CD4-positive, alpha-beta T cell treated with Interferon gamma for 1 hour (primary cell): ENCODE data around the gene FGB.

Experiments
- DNase-seq: peaks from one replicate; pipeline ENCODE4 v3.0.0-alpha.2; 2020

FGB gene

DNA sequence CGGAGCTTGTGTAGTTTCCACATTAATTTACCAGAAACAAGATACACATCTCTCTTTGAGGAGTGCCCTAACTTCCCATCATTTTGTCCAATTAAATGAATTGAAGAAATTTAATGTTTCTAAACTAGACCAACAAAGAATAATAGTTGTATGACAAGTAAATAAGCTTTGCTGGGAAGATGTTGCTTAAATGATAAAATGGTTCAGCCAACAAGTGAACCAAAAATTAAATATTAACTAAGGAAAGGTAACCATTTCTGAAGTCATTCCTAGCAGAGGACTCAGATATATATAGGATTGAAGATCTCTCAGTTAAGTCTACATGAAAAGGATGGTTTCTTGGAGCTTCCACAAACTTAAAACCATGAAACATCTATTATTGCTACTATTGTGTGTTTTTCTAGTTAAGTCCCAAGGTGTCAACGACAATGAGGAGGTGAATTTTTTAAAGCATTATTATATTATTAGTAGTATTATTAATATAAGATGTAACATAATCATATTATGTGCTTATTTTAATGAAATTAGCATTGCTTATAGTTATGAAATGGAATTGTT, at the start of gene FGB:
FGB (plus strand) TSS at position 315 of the 558 bp plus-strand sequence; CDS start at position 323, 8 bp downstream.
- DNase-seq, result no peak

DNA sequence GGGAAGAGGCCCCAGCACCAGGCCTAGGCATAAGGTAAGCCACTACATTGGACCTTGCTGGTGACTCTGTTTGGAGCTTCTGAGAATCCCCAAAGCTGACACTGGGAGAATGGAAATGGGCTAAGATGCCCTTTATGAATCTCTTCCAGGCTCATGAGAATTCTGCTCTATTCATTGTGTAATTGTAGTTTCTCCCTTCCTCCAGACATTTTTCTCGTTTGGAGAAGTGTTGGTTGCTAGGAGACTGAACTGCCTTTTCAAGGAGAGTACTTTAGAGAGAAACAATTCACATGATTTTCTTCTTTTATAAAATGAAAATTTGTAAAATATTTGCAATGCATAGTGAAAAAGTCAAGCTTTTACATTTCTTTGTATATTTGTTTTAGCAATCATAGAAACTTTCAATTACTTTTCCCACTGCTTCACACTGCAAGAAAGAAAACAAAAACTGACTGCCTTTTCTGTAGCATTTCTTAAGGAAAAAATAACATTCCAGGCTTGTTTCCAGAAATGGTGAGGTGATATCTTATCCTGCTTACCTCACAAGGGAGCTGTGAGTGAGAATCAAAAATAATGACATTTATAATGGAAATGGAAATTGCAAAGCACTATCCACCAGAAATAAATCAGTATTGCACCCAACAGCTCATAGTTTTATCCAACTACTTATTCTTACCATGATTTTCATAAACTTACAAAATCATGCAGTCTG, 46.3 kb upstream of the FGB start:
- no peak for DNase-seq

DNA sequence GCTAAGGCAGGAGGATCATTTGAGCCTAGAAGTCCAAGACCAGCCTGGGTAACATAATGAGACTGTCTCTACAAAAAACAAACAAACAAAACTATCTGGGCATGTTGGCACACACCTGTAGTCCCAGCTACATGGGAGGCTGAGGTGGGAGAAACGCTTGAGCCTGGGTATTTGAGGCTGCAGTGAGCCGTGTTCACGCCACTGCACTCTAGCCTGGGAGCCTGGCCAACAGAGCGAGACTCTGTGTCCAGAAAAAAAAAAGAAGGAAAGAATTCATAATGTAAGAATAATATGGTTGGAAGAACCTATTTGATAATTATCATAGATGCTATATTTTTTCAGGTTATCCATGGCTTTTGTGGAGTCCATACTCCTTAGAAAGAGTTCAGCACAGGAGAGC, 45.2 kb upstream of the FGB start:
- no peak for DNase-seq

DNA sequence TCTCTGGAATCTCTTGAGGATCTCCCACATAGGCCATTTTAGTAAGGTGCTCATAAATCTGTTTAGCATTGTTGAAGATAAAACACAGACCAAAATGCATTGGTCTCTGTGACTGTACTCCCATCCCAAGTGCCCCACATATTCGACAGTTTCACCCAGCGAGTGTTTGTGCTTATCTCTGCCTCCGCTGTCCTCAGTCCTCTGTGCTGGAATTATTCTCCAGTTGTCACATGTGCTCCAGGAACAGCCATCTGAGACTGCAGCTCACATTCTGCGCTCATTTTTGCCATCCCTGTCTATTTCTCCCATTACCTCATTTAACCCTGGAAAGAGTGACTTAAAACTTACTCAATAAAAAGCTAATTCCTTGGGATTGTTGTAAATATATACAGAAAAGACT, 43.6 kb upstream of the FGB start:
- no peak for DNase-seq

DNA sequence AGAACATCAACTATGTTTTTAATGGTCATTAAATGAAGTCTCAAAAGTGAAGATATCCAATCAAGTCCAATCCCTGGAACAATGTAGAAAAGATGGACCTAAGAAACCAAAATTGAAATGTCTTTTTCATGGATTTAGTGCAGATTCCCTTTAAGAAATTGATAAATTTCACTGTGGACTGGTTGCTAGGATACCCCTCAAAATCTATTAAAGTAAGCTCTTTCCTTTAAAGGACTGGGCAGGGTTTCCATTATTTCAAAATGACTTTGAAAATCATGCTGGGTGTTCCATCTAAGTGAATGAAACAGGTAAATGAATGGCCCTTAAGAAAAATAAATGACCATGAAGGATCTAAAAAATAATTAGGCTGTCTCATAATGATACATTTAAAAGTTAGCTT, 41.2 kb upstream of the FGB start:
- no peak for DNase-seq

DNA sequence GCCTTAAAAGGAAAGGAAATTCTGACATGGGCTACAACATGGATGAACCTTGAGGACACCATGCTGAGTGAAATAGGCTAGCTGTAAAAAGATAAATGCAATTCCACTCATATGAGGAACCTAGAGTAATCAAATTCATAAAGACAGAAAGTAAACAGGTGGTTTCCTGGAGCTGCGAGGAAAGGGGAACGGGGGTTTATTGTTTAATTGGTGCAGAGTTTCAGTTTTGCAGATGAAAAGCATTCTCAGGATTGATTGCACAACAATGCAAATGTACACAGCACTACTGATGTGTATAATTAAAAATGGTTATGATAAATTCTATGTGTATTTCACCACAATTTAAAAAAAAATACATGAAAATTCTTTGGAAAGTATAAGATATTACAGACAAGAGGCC, 36.7 kb upstream of the FGB start:
- DNase-seq, result no peak

DNA sequence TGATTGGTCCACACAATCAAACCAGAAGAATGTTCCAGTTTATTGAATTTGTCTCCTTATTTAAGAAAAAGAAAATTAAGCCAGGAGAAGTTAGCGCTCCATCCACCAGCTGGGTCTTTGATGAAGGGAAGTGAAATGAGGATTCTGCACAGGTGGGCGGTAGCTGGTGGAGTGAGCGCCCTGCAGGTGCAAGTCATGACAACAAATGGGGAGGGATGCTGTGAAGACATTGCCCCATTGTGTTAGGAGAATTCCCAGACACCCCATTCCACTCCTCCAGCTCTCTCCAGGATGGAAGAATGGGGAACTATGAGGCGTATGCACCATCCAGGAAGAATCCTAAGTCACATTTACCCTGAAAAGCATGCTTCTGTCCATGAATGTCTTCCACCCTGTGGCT, 35.5 kb upstream of the FGB start:
- no peak for DNase-seq

DNA sequence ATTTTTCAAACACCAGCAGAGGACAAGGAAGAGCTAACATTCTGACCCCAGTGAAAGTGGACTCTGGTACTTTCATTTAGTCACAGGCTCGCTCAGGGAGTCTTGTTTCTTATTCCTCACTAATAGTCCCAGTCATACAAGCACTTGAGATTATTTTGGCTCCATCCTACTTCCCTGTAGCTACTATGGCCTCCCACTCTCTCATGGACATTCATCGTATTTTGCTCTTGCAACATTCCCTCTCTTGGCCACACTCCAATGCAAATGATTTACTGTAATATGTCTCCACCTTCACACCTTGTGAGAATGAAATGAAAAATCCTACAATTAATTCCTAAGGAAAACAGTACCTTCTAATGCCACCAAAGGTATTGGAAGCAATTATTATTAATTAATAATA, 33.9 kb upstream of the FGB start:
- no peak for DNase-seq

DNA sequence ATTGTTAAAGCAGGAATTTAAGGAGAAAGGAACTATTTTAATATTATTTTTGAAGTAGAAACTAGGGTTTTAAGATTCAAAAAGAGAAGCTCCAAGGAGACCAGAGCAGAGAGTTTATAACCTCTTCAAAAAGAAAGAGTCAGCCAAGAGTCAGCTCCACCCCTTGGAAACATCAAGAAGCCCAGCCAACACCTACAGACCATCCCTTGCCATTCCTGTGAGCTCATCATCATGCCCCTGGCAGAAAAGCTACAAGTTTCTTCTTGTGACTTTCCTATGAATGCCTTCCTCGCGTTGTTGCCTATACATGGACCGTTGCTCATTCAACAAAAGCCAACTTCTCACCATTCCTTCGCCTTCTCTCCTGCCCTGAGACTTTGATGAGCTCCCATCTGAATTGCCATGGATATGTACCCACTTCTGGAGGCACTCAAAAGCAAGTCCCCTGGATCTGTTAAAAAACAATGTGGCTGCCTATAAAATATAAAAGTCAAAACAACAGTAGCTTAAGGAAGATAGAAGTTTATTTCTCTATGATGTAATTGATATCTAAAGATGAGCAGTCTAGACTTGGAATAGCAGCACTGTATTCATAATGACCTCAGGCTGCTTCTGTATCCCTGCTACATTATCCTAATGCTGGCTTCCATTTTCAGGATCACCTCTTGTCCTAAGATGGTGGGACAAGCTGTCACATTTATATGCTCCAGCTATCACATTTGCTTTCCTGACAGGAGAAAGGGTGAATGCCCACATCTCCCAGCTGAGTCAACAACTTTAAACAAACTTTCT, 32.9 kb upstream of the FGB start:
- DNase-seq, result no peak

DNA sequence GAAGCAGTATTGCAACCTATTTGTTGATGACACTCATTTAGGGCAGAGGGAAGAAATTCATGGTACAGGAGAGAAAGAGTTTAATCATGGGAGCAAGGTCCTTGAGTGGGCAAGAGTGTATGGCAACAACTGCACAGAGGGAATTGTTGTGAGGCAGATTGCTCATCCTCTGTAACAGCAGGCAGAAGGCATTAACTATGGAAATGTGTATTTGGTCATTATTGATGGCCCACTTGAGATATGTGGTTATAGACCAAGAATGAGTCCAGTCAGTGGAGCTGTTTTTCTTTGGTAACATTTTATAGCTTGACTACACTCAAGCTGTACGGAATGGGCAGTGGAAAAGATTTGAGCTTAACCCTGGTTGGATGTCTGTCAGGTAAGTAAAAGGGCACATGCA, 28.5 kb upstream of the FGB start:
- no peak for DNase-seq

DNA sequence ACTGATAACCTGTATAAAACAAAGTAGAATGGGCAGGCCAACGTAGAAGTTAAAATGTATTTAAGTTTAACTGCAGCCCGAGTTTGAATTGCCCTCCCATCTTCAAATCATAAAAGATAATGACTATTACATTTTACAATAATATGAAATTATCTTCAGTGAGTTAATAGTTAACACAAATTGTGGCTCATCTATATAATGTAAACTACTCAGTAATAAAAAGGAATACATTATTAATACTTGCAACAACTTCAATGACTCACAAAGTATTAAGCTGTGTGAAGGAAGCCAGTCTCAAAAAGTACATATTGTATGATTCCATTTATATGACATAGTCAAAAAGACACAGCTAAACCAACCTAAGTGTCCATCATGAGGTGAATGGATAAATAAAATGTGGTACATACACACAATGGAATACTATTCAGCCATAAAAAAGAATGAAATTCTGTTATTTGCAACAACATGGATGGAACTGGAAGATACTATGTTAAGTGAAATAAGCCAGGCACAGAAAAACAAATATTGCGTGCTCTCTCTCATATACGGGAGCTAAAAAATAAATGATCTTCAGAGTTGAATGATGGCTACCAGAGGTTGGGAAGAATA, 20.4 kb upstream of the FGB start:
- DNase-seq, result no peak

DNA sequence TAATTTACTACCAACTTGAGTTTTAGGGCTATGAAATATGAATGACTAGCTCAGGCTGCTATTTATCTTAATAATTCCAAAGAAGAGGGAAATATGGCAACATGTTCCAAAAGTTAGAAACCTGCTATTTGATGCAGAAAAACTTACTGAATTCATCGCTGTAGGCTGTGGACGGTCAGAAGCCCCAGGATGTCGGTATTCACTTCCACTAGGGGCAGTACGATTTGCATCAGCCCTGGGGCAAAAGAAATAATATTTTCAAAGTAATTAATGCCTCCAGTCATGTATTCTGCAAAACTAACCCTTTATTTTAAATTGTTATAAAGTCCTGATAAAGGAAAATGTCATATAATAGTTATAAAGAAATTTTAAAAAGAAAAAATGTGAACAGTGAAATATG, 17.1 kb upstream of the FGB start:
- no peak for DNase-seq

DNA sequence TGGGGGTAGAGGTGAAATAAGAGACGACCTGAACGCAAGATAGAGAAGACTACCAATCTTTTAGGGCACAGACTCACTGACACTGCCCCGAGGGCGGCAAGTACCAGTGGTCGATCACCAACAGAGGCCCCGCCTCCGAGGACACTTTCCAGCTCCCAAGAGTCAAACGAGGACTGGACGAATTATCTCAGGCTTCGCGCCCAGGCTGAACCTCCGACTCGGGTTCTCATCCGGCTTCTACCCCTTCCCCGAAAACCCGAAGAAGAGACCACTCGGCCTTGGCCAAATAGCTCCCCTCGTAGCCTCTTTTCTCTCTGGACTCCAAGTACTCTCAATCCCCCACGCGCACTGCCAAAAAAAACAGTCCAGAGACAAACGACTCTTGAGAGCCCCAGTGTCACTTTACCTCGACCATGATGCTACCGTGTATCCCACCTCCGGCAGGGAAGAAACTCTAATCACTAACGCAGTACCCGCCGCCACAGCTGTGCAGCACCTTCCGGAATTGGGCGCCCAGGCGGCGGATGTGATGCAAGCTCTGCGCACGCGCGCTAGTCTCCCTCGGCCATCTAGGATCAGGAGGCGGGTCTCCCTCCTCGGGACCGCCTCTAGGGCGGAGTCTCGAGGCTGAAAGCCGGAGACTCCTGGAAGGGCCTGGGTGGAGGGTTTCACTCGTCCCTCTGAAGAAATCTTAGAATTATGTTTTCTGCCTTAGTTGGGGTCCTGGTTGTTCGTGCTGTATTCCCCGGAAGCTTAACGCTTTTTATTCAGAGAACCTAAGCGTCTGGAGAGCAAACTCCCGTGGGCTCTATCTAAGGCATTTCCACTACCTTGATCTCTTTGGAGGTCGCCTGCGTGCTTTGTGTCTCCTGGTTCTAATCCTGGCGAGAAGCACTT, 12.7 kb upstream of the FGB start, which contains the start of gene PLRG1:
PLRG1 (minus strand) TSS at position 507 of the 897 bp plus-strand sequence; CDS start at position 415, 92 bp downstream.
- DNase-seq, result peak; percentile 95

DNA sequence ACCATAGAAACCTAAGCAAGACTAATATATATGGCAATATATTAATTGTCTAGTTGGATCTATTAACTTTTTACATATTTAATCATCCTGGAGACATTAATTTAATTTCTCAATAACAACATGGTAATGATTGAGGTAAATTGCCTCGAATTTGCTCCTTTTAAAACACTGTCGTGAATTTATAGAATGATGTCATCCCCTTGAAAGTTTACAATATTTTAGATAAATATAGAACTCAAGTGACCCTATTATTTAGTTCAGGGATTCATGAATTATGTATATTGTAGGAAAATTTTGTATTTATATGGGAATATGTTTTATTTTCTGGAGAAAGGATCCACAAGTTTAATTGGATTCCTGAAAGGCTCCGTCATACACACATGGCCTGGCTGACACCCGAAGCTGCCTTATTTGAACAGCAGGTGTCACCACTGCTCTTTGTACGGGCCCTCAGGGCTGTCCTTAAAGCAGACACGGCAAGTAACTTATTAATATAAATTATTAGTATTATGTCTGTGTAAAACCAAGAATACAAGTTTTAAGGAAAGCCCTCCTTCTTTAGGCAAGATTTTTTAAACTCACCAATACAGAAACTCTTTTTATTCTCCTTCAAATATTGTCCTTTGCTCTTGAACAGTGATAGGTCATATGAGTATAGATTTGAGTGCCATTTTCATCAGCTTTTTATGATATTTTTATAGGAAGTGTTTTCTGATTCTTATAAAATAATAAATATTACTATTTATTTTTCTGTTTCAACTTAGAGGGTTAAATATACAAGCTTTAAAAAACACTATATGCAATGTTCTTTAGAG, 10.7 kb upstream of the FGB start:
- peak; percentile 70 for DNase-seq

DNA sequence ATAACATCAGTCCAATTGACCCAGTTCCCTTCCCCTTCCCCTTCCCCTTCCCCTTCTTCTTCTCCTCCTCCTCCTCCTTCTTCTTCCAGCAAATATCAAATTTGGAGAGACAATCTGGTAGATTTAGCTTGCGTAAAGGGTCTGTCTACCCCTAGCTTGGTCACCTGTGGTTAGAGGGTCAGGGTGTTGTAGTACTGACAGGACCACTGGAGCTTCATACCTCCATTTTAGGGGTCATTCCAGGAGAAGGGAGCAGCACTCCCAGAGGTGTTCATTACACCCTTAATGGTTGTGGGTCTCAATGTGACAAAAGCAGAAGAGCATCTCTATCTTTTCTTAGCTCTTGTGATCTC, 3.7 kb upstream of the FGB start:
- no peak for DNase-seq

DNA sequence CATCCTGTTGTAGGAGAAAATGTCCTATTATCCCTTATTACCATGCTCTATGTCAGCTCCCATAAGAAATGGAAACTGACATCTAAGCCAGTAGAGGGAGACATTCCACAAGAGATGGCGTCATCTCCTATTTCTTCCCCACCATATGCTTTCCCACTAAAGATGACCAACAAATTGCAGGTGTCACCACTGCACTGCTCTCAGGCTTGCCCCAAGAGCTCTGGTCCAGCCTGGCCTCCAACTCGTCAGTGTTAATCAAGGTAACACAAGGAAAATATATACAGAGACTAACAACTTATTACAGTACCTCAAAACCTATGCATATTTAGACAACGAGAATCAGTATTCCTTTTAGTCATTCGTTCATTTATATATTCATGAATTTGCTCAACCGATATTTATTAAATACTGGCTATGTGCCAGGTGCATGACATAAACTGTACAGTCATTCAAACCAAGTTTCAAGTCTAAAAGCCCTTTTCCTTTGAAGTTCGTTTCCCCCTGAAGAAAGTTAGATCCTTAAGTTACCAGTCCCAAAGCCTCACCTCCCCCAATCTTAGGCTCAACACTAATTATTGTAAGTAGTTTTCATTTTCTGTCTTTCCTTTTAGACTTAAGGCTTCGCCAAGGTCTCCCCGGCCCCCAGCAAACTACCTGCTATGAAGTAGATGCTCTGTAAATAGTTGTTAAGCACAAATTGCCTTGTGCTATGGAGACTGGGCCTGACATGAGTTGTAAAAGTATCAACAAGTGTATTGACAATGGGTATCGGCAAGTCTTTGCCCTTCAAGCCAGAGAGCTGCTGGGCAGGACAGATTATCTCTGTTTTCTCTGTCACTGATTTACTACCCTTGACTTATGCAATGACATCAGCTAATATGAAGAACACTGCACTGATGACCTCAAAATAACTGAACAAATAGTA, 3.1 kb upstream of the FGB start:
- DNase-seq, result no peak

DNA sequence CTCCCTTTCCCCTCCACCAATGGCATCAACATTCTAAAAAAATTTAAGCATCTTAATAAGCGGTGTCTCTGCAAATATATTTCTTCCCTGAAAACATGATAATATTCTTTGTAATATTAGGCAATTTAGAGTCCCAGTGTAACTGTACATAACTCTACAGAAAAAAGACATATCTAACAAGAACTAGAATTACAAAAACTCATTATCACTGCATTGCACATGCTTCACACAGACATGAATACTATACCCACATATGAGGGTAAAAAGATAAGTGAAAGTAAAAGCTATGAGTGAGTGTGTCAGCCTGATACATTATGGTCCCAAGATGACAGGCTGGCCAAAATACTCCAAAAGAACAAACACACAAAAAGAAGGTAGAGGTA, 2.4 kb upstream of the FGB start:
- DNase-seq, result no peak

DNA sequence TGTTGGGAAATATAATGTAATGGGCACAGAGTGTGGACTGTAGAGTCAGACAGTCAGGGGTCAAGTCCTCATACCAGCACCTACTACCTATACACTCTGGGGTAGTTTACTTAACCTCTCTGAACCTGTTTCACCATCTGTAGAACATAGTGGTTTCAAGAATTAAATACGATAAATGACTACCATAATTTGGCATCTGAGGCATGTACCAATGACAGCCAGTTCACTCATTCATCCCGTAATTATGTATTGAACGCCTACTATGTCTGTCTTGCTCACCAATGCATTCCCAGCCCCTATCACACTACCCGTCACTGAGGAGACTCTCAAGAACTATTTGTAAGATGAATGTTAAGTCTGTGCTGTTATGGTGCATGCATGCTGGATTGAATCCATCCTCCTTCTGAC, 2.0 kb upstream of the FGB start:
- DNase-seq, result no peak

DNA sequence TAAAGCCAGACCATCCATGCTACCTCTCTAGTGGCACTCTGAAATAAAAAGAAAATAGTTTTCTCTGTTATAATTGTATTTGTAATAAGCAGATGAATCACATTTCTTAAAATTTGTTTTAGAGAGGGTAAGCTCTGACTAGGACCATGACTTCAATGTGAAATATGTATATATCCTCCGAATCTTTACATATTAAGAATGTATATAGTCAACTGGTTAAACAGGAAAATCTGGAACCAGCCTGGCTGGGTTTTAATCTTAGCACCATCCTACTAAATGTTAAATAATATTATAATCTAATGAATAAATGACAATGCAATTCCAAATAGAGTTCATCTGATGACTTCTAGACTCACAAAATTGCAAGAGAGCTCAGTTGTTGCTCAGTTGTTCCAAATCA, 1.5 kb downstream of the FGB start:
- DNase-seq, result no peak

DNA sequence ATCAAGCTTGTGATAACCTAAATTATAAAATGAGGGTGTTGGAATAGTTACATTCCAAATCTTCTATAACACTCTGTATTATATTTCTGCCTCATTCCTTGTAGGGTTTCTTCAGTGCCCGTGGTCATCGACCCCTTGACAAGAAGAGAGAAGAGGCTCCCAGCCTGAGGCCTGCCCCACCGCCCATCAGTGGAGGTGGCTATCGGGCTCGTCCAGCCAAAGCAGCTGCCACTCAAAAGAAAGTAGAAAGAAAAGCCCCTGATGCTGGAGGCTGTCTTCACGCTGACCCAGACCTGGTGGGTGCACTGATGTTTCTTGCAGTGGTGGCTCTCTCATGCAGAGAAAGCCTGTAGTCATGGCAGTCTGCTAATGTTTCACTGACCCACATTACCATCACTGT, 2.9 kb downstream of the FGB start:
- no peak for DNase-seq
